ENCODE results near the gene WDR20.
A peak's percentile ranks its signal among the peaks of the same experiment; 100 is the strongest.
"Not testable (repeated sequence)": the region's sequence is repeated elsewhere in the genome, so short reads cannot be mapped to it uniquely, and the experiment has no call there.

The WDR20 gene

GRCh38 chr14:102172721-102173120 is 33.0 kb downstream of the WDR20 start:
- DNase-seq, result not testable (repeated sequence)

- DNase-seq, result no peak
These were observed 37.5 kb downstream of the WDR20 start for GRCh38 chr14:102177161-102177560.

- no peak for DNase-seq
These were observed 39.1 kb downstream of the WDR20 start for GRCh38 chr14:102178806-102179205.

GRCh38 chr14:102180248-102180998 is 40.7 kb downstream of the WDR20 start:
- no peak for DNase-seq

GRCh38 chr14:102181187-102181586 is 41.5 kb downstream of the WDR20 start:
- DNase-seq, result no peak

- DNase-seq, result no peak
These were observed 42.5 kb downstream of the WDR20 start for GRCh38 chr14:102182190-102182589.

- DNase-seq, result no peak
These were observed 43.4 kb downstream of the WDR20 start for GRCh38 chr14:102182936-102183619.

GRCh38 chr14:102183886-102184285 is 44.2 kb downstream of the WDR20 start:
- DNase-seq, result no peak

- no peak for DNase-seq
These were observed 44.8 kb downstream of the WDR20 start for GRCh38 chr14:102184316-102185035.

- peak in 1 of 2 experiments; percentile 20 for DNase-seq
These were observed 45.7 kb downstream of the WDR20 start for GRCh38 chr14:102185360-102185759.

- no peak for DNase-seq
These were observed 47.3 kb downstream of the WDR20 start for GRCh38 chr14:102187044-102187443.

- DNase-seq, result no peak
These were observed 47.9 kb downstream of the WDR20 start for GRCh38 chr14:102187568-102188001.

- DNase-seq, result no peak
These were observed 48.5 kb downstream of the WDR20 start for GRCh38 chr14:102188187-102188586.

GRCh38 chr14:102189874-102190273 is 50.2 kb downstream of the WDR20 start:
- DNase-seq, result no peak

GRCh38 chr14:102192840-102193502 is 53.3 kb downstream of the WDR20 start:
- DNase-seq, result no peak

- DNase-seq, result no peak
These were observed 55.2 kb downstream of the WDR20 start for GRCh38 chr14:102194856-102195255.

GRCh38 chr14:102195446-102195845 is 55.7 kb downstream of the WDR20 start:
- no peak for DNase-seq

- no peak for DNase-seq
These were observed 56.6 kb downstream of the WDR20 start for GRCh38 chr14:102196039-102196901.

- DNase-seq, result no peak
These were observed 57.2 kb downstream of the WDR20 start for GRCh38 chr14:102196902-102197230.

- no peak for DNase-seq
These were observed 57.7 kb downstream of the WDR20 start for GRCh38 chr14:102197317-102197853.

- no peak for DNase-seq
These were observed 61.1 kb downstream of the WDR20 start for GRCh38 chr14:102200690-102201352.

Data from NCI-H1930 (cell line).